WTC11 (cell line): ENCODE measurements around the gene RGS14. TPM values are rescaled to one million over a fixed set of nuclear protein-coding genes. Genes with fewer than 3 reads are reported as not detected.

ENCODE experiments used
- ATAC-seq: fragments of 200-7000 bp; cut with Tn5 transposase; 2 replicates; pipeline ENCODE4 v1.10.0; 2021; ENCODE audit warnings: mild to moderate bottlenecking, moderate library complexity
- CTCF ChIA-PET: fragments of 300-600 bp; sonication (Branson Sonifier 250); formaldehyde crosslinking; loops from one replicate; lab custom pipeline; 2021; ENCODE audit warnings: antibody characterized with exemption; lab: Charles Lee
- POLR2A ChIA-PET: fragments of 350-600 bp; sonication (Branson Sonifier 250); formaldehyde crosslinking; loops from one replicate; lab custom pipeline; 2021; ENCODE audit warnings: antibody characterized with exemption; lab: Charles Lee
- DNase-seq: peaks from one replicate; pipeline ENCODE4 v3.0.0; 2021; ENCODE audit warnings: low spot score
- H3K27ac Mint-ChIP-seq: 2 replicates; pipeline ENCODE4 v1.8.0; 2021; ENCODE audit warnings: mixed read lengths
- H3K27me3 Mint-ChIP-seq: 2 replicates; pipeline ENCODE4 v1.8.0; 2021; ENCODE audit warnings: low read depth, mild to moderate bottlenecking, moderate library complexity, mixed read lengths
- H3K36me3 Mint-ChIP-seq: 2 replicates; pipeline ENCODE4 v1.8.0; 2021; ENCODE audit warnings: mixed read lengths
- H3K4me1 Mint-ChIP-seq: 2 replicates; pipeline ENCODE4 v1.8.0; 2022; ENCODE audit warnings: mixed read lengths
- H3K4me3 Mint-ChIP-seq: 2 replicates; pipeline ENCODE4 v1.8.0; 2021; ENCODE audit warnings: mild to moderate bottlenecking, moderate library complexity, mixed read lengths
- H3K9me3 Mint-ChIP-seq: 2 replicates; pipeline ENCODE4 v1.8.0; 2021; ENCODE audit warnings: mixed read lengths
- ETV6 ChIP-seq: sonication (generic); formaldehyde crosslinking; IDR thresholded peaks from 2 replicates; pipeline ENCODE4 v1.8.1; 2022; ENCODE audit warnings: mild to moderate bottlenecking, missing genetic modification reagents
- HMGA2 ChIP-seq: fragments of 250-450 bp; sonication (Bioruptor Pico); IDR thresholded peaks from 2 replicates; pipeline ENCODE4 v1.4.0; 2021; ENCODE audit warnings: mild to moderate bottlenecking, moderate library complexity
- HMGXB4 ChIP-seq: sonication (generic); formaldehyde crosslinking; IDR thresholded peaks from 2 replicates; pipeline ENCODE4 v1.8.1; 2023; ENCODE audit warnings: mild to moderate bottlenecking, moderate library complexity, missing genetic modification reagents
- NFYB ChIP-seq: sonication (generic); formaldehyde crosslinking; conservative IDR thresholded peaks from 2 replicates; pipeline ENCODE4 v1.8.0; 2022; ENCODE audit warnings: low read depth, missing genetic modification reagents
- RELA ChIP-seq: sonication (generic); formaldehyde crosslinking; IDR thresholded peaks from 2 replicates; pipeline ENCODE4 v1.8.1; 2022; ENCODE audit warnings: missing genetic modification reagents, mild to moderate bottlenecking, borderline replicate concordance
- TP53 ChIP-seq: sonication (generic); formaldehyde crosslinking; IDR thresholded peaks from 2 replicates; pipeline ENCODE4 v1.8.1; 2023; ENCODE audit warnings: mild to moderate bottlenecking, missing genetic modification reagents
- ZMAT4 ChIP-seq: fragments of 250-450 bp; sonication (Bioruptor Pico); IDR thresholded peaks from 2 replicates; pipeline ENCODE4 v1.9.0; 2021; ENCODE audit warnings: mild to moderate bottlenecking
- ZNF121 ChIP-seq: sonication (generic); formaldehyde crosslinking; IDR thresholded peaks from 2 replicates; pipeline ENCODE4 v1.8.0; 2023; ENCODE audit warnings: missing genetic modification reagents
- ZNF317 ChIP-seq: sonication (generic); formaldehyde crosslinking; IDR thresholded peaks from 2 replicates; pipeline ENCODE4 v1.8.1; 2023; ENCODE audit warnings: low read depth, mild to moderate bottlenecking, moderate library complexity, missing genetic modification reagents, borderline replicate concordance
- ZNF425 ChIP-seq: fragments of 250-450 bp; sonication (Bioruptor Pico); conservative IDR thresholded peaks from 2 replicates; pipeline ENCODE4 v1.9.0; 2021; ENCODE audit warnings: mild to moderate bottlenecking
- ZNF532 ChIP-seq: fragments of 250-450 bp; sonication (Bioruptor Pico); IDR thresholded peaks from 2 replicates; pipeline ENCODE4 v1.9.0; 2021; ENCODE audit warnings: mild to moderate bottlenecking, borderline replicate concordance
- ZNF671 ChIP-seq: fragments of 250-450 bp; sonication (Bioruptor Pico); IDR thresholded peaks from 2 replicates; pipeline ENCODE4 v1.8.0; 2021; ENCODE audit warnings: mild to moderate bottlenecking
- total RNA-seq: library from RNA; stranded (reverse); gene quantifications from 3 replicates; pipeline ENCODE4 v1.2.3, GENCODE V29; 2021
- TF ChIP-seq, protein P1 (sequence below): sonication (generic); formaldehyde crosslinking; IDR thresholded peaks from 2 replicates; pipeline ENCODE4 v1.8.1; 2023; ENCODE audit warnings: mild to moderate bottlenecking, missing genetic modification reagents, moderate library complexity
- TF ChIP-seq, protein P2 (sequence below): sonication (generic); formaldehyde crosslinking; conservative IDR thresholded peaks from 2 replicates; pipeline ENCODE4 v1.8.1; 2023; ENCODE audit warnings: mild to moderate bottlenecking, low read depth, missing genetic modification reagents, moderate library complexity
- TF ChIP-seq, protein P3 (sequence below): sonication (generic); formaldehyde crosslinking; IDR thresholded peaks from 2 replicates; pipeline ENCODE4 v1.8.1; 2023; ENCODE audit warnings: mild to moderate bottlenecking, missing genetic modification reagents
- TF ChIP-seq, protein P4 (sequence below): sonication (generic); formaldehyde crosslinking; conservative IDR thresholded peaks from 2 replicates; pipeline ENCODE4 v1.8.1; 2022; ENCODE audit warnings: mild to moderate bottlenecking, missing genetic modification reagents
- TF ChIP-seq, protein P5 (sequence below): sonication (generic); formaldehyde crosslinking; IDR thresholded peaks from 2 replicates; pipeline ENCODE4 v1.8.1; 2022; ENCODE audit warnings: low read depth, mild to moderate bottlenecking, moderate library complexity, missing genetic modification reagents, borderline replicate concordance

Gene RGS14
- total RNA-seq, 1 experiment from 2014 or later: 74.6 TPM

DNA sequence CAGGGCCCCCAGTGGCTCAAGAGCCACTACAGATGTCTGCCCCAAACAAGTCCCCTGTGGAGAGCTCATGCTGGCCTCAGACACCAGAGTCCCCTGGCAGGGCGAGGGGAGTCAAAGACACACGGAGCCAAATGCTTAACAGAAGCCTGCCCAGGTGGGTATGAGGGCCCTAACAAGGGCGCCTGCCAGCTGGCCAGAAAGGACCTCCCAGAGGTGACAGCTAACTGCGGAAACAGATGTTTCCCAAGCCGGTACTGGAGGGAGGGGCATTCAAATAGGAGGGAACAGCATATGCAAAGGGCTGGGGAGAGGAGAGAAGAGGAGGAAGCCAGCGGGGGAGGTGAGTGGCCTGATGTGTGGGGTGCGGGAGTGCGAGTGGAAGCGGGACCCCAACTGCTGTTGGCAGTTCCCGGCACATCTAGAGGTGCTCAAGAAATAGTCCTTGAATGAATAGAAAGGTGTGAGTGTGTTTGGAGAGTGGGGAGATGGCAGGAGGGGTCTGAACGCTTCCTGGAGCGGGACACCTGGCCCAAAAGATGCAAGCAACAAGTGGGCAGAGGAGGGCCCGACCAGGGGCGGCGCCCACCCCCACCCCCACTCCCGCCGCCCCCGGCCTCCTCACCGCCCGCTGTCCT lies 46.9 kb upstream of the RGS14 start (continued):
- no peak for TF ChIP-seq ZNF532 (CRISPR knock-in tag)
- no peak for TF ChIP-seq ZNF317
- TF ChIP-seq ZMAT4 (CRISPR knock-in tag): no peak
- TF ChIP-seq ZNF671: no peak
- no peak for TF ChIP-seq ZNF121 (CRISPR knock-in tag)
- TF ChIP-seq ETV6 (CRISPR knock-in tag): no peak
- TF ChIP-seq, protein P1, sequence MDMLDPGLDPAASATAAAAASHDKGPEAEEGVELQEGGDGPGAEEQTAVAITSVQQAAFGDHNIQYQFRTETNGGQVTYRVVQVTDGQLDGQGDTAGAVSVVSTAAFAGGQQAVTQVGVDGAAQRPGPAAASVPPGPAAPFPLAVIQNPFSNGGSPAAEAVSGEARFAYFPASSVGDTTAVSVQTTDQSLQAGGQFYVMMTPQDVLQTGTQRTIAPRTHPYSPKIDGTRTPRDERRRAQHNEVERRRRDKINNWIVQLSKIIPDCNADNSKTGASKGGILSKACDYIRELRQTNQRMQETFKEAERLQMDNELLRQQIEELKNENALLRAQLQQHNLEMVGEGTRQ (CRISPR knock-in tag): no peak

DNA sequence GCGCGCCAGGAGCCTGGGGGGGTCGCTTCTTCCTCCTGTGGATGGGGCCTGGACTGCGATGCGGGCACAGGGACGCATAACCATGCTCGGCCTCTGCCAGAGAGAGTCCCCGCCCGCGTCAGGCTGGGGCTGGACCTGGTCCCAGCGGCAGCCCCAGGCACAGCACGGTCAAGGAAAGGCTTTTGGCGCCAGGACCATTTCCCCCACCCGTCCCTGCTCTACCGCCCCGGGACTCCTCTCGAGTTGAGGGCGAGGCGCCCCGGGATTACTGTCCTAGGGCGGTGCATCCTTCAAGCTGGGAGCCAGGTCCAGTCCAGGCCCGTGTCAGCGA lies 46.4 kb upstream of the RGS14 start:
- no peaks in the 10 kb centered on the region for H3K9me3 Mint-ChIP-seq
- peak overlapping the region; percentile 79 for H3K4me3 Mint-ChIP-seq
- ChIA-PET POLR2A (interaction anchor here (1.1 to 2.3 kb wide), 2 partner anchors 59 to 115 kb away, joined by 3 to 8 read pairs; partner anchors contain the start of gene GRK6), CTCF (interaction anchor here (0.5 to 4.5 kb wide), 9 partner anchors 10 to 225 kb away, joined by 3 to 91 read pairs (median 16); partner anchors contain the start of genes FGFR4 and PRR7)
- DNase-seq: no peak
- H3K36me3 Mint-ChIP-seq: peaks cover 8% of the 10 kb centered on the region
- no peaks in the 10 kb centered on the region for H3K27me3 Mint-ChIP-seq
- peak; percentile 0 for ATAC-seq
- H3K4me1 Mint-ChIP-seq: peaks cover 18% of the 10 kb centered on the region
- H3K27ac Mint-ChIP-seq: no peak overlapping the region
- no peak for TF ChIP-seq TP53 (CRISPR knock-in tag)
- TF ChIP-seq RELA (CRISPR knock-in tag): no peak
- TF ChIP-seq, protein P2, sequence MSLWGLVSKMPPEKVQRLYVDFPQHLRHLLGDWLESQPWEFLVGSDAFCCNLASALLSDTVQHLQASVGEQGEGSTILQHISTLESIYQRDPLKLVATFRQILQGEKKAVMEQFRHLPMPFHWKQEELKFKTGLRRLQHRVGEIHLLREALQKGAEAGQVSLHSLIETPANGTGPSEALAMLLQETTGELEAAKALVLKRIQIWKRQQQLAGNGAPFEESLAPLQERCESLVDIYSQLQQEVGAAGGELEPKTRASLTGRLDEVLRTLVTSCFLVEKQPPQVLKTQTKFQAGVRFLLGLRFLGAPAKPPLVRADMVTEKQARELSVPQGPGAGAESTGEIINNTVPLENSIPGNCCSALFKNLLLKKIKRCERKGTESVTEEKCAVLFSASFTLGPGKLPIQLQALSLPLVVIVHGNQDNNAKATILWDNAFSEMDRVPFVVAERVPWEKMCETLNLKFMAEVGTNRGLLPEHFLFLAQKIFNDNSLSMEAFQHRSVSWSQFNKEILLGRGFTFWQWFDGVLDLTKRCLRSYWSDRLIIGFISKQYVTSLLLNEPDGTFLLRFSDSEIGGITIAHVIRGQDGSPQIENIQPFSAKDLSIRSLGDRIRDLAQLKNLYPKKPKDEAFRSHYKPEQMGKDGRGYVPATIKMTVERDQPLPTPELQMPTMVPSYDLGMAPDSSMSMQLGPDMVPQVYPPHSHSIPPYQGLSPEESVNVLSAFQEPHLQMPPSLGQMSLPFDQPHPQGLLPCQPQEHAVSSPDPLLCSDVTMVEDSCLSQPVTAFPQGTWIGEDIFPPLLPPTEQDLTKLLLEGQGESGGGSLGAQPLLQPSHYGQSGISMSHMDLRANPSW (CRISPR knock-in tag): no peak
- TF ChIP-seq HMGXB4: no peak
- TF ChIP-seq, protein P3, sequence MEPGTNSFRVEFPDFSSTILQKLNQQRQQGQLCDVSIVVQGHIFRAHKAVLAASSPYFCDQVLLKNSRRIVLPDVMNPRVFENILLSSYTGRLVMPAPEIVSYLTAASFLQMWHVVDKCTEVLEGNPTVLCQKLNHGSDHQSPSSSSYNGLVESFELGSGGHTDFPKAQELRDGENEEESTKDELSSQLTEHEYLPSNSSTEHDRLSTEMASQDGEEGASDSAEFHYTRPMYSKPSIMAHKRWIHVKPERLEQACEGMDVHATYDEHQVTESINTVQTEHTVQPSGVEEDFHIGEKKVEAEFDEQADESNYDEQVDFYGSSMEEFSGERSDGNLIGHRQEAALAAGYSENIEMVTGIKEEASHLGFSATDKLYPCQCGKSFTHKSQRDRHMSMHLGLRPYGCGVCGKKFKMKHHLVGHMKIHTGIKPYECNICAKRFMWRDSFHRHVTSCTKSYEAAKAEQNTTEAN: no peak
- TF ChIP-seq NFYB (CRISPR knock-in tag): no peak
- no peak for TF ChIP-seq ZNF425 (CRISPR knock-in tag)
- TF ChIP-seq, protein P4, sequence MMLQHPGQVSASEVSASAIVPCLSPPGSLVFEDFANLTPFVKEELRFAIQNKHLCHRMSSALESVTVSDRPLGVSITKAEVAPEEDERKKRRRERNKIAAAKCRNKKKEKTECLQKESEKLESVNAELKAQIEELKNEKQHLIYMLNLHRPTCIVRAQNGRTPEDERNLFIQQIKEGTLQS (CRISPR knock-in tag): no peak
- TF ChIP-seq, protein P5, sequence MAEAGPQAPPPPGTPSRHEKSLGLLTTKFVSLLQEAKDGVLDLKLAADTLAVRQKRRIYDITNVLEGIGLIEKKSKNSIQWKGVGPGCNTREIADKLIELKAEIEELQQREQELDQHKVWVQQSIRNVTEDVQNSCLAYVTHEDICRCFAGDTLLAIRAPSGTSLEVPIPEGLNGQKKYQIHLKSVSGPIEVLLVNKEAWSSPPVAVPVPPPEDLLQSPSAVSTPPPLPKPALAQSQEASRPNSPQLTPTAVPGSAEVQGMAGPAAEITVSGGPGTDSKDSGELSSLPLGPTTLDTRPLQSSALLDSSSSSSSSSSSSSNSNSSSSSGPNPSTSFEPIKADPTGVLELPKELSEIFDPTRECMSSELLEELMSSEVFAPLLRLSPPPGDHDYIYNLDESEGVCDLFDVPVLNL (CRISPR knock-in tag): no peak
- no peak for TF ChIP-seq HMGA2 (CRISPR knock-in tag)
